GM12892 (cell line): Measurements from ENCODE around the gene ZNF350.

Experiments
- POLR2A ChIP-seq: IDR thresholded peaks from 2 replicates; pipeline ENCODE4 v1.6.1; 2011; ENCODE audit warnings: low read depth, low read length, control low read depth
- POLR2AphosphoS5 ChIP-seq: IDR thresholded peaks from 2 replicates; pipeline ENCODE4 v1.6.1; 2011; ENCODE audit warnings: low read depth, low read length, control low read depth

DNA sequence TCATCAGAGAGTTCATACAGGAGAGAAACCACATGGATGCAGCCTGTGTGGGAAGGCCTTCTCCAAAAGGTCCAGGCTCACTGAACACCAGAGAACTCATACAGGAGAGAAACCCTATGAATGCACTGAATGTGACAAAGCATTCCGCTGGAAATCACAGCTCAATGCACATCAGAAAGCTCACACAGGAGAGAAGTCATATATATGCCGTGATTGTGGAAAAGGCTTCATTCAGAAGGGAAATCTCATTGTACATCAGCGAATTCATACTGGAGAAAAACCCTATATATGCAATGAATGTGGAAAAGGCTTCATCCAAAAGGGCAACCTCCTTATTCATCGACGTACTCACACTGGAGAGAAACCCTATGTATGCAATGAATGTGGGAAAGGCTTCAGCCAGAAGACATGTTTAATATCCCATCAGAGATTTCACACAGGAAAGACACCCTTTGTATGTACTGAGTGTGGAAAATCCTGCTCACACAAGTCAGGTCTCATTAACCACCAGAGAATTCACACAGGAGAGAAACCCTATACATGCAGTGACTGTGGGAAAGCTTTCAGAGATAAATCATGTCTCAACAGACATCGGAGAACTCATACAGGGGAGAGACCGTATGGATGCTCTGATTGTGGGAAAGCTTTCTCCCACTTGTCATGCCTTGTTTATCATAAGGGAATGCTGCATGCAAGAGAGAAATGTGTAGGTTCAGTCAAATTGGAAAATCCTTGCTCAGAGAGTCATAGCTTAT is 41.7 kb downstream of the ZNF350 start:
- TF ChIP-seq POLR2A (no peak), POLR2AphosphoS5 (no peak)
